ENCODE results near the gene LRRC75B.
"Not testable (repeated sequence)": the region's sequence is repeated elsewhere in the genome, so short reads cannot be mapped to it uniquely, and the experiment has no call there.

- not testable (repeated sequence) for TF ChIP-seq CTCF (IDR thresholded peaks at IDR 0.05; ENCODE audit: low read length); EZH2 (IDR thresholded peaks at IDR 0.05; ENCODE audit: borderline replicate concordance, low read length)
Measured at GRCh38 chr22:24642307-24642706, 49.4 kb upstream of the LRRC75B start.
